SKM-1 (cell line): ENCODE measurements around the gene KATNIP.
"Not testable (repeated sequence)": the region's sequence is repeated elsewhere in the genome, so short reads cannot be mapped to it uniquely, and the experiment has no call there.

Source experiments
- DNase-seq: peaks from one replicate; lab custom pipeline; 2025; ENCODE audit not compliant: unreplicated experiment; lab: John Stamatoyannopoulos, UW

KATNIP gene

GRCh38 chr16:27534256-27534655 lies 15.7 kb upstream of the KATNIP start:
- DNase-seq, result no peak

GRCh38 chr16:27538528-27538927 lies 11.4 kb upstream of the KATNIP start:
- DNase-seq, result no peak

DNA sequence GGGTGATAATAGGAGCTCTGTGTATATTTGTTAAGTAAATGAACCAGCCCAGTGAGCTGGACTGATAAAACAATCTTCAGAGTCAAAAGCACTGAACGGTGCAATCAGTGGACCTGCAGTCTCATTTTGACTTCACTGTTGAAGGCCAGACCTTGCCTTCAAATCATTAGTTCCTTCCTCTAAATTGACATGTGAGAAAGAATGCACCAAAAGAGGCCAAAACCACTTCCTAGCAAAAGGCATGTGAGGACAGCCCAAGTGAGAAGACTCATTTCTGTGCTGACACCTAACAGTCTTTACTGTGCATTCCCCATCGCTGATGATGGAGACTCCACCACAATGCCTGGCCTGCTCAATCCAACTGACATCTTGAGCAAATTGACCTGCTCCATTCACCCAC lies 10.8 kb upstream of the KATNIP start:
- DNase-seq, result no peak

DNA sequence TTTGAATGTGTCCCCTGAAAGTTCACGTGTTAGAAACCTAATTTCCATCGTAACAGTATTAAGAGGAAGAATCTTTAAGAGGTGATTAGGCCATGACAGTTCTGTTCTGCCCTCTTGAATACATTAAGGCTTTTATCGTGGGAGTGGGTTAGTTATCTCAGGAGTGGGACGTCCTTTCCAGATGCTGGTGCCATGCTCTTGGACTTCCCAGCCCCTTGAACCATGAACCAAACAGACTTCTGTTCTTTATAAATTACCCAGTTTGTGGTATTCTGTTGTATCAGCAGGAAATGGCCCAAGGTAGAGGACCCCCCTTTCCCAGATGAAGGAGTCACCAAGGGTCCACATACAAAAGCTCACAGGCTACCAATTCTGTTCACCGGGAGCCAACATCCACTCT lies 10.3 kb upstream of the KATNIP start:
- DNase-seq, result no peak

- no peak for DNase-seq
These were observed 6.1 kb upstream of the KATNIP start for GRCh38 chr16:27543801-27544200.

- DNase-seq, result no peak
These were observed 5.3 kb upstream of the KATNIP start for GRCh38 chr16:27544671-27545070.

DNA sequence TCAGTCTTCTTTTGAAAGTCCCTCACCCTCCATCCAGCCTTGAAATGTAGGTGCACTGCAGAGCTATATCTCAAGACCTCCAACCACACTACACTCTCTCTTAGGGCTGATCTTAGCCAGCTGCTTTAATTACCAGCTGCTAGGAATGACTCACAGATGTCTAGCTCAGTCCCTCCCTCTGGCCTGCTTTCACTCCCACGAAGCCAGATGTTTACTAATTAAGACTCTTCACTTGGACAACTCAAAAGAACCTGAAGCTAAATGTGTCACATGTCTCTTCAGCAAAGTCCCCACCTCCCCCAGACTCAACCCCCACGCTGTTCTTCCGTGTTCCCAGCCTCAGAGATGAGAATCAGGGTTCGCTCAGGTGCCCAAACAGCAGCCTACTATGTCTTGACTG lies 2.8 kb upstream of the KATNIP start:
- DNase-seq, result no peak

- no peak for DNase-seq
These were observed 2.1 kb upstream of the KATNIP start for GRCh38 chr16:27547851-27548250.

- no peak for DNase-seq
These were observed 539 bp upstream of the KATNIP start for GRCh38 chr16:27549464-27549745.

DNA sequence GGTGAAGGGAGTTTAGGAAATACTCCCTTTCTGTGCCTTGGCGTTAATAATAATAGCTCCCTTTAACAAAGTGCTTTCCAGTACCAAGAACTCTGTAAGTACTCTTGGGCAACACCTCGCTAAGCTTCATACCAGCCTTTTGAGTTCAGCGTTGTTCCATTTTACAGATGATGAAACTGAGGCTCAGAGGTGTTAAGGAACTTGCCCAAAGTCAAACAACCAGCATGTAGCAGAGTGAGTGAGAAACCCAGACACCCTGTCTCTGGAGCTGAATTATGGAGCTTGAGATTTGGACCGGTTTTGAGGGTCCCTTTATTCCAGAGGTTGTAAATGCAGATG lies 607 bp downstream of the KATNIP start:
- no peak for DNase-seq

DNA sequence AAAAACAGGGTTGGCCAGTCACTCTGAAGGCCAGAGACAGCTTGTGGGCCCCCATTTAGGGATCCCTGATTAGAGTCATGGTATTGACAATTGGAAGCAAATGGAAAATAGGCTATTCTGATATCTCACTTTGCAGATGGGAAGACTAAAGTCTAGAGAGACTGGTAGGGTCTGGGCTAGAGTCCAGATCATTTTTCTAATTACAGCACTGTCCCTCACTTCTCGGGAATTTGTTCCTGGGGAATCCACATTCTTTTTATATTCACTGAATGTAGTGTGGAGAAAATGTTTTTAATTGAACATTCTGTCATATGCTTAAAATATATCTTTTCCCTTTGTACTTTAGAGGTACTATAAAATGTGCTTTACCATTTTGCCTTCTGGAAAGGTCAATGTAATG lies 1.1 kb downstream of the KATNIP start:
- DNase-seq, result no peak

DNA sequence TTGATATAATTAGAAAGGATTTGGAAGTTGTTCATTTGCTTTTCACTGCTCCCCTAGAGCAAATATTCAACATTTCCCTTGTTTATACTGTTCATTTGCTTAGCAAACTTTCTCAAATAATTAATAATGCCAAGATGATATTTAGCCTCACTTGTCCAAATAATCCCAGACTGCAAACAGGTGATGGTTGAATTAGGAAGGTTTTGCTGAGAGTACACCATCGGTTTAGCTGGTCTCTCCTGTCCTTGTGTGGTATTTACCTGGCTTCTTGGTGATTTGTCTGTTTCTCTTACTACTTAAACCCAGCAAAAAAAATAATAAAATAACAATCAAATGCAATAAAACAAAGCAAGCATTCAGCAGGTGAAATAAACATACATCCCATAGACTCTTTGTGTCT lies 6.5 kb downstream of the KATNIP start:
- no peak for DNase-seq

GRCh38 chr16:27558434-27558833 lies 8.5 kb downstream of the KATNIP start:
- no peak for DNase-seq

- no peak for DNase-seq
These were observed 9.0 kb downstream of the KATNIP start for GRCh38 chr16:27558932-27559331.

GRCh38 chr16:27561216-27561615 lies 11.3 kb downstream of the KATNIP start:
- DNase-seq, result no peak

DNA sequence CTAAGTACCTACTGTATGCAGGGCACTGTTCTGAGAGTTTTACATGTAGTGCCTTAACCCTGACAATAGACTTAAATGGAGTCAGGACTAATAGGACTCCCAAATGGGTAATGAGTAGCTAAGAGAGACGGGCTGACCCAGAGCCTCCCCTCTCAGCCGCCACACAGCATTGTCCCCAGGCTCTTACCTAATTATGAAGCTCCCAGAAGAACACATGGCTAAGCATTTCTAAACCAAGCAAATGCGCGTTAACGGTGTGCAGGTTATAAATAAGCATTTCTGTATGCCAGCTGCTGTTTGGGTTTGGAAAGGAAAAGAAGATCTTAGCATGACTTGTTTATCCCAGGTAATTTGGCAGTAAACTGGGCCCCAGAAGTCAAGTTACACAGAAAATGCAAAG lies 14.3 kb downstream of the KATNIP start:
- DNase-seq, result no peak

DNA sequence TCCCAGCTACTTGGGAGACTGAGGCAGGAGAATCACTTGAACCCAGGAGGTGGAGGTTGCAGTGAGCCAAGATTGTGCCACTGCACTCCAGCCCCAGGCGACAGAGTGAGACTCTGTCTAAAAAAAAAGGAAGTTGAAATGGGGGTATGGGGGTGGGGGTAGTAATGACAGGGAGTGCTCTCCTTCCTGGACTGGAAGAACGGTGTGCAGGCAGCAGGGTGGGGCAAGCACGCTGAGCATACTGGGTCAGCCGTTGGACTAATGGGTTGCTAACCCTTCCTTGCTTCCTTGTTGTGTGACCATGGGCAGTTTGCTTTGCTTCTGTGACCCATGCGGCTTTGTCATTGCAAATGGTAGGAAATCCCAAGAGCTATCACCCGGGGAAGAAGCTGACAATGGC lies 16.5 kb downstream of the KATNIP start:
- DNase-seq, result peak; percentile 85

GRCh38 chr16:27568077-27568476 lies 18.1 kb downstream of the KATNIP start:
- no peak for DNase-seq

DNA sequence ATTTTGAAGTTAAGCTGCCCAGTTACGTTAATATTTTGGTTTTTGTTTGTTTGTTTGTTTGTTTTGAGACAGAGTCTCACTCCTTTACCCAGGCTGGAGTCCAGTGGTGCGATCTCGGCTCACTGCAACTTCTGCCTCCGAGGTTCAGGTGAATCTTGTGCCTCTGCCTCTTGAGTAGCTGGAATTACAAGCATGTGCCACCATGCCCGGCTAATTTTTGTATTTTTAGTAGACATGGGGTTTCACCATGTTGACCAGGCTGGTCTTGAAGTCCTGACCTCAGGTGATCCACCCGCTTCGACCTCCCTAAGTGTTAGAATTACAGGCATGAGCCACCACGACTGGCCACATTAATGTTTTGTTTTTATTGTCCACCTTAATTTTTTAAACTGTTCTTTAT lies 21.0 kb downstream of the KATNIP start:
- DNase-seq, result not testable (repeated sequence)

DNA sequence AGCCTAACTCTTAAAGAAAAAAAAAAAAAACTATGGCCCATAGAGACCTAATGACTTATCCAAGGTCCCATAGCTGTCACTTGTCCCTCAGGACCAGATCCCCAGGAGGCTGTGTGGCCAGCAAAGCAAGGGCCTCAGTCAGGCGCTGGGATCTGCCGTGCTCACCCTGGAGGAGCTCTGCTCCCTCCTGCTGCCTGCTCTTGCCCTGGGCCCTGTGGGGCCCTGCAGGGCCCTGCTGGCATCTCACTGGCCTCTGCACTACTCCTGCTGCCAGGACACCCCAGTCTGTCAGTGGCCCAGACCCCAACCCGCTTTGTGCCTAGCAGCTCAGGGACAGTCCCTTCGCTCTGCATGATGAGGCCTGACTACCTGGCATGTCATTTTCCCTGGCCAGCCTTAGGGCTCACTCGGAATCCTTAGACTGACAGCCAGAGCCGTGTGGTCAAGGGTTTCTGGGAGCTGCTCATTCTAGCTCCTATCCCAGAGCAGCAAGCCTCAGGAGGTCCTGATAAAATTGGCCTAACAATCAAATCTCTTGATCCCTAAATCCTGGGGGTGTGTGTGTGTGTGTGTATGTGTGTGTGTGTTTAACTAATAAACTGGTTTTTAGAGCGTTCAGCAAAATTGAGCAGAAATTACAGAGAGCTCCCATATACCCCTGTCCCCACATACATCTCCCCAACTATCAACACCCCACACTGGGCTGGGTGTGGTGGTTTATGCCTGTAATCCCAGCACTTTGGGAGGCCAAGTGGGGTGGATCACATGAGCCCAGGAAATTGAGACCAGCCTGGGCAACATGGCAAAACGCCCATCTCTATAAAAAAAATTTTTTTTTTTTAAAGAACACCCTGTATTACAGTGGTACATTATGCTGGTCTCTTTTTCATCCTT lies 21.7 kb downstream of the KATNIP start:
- no peak for DNase-seq

DNA sequence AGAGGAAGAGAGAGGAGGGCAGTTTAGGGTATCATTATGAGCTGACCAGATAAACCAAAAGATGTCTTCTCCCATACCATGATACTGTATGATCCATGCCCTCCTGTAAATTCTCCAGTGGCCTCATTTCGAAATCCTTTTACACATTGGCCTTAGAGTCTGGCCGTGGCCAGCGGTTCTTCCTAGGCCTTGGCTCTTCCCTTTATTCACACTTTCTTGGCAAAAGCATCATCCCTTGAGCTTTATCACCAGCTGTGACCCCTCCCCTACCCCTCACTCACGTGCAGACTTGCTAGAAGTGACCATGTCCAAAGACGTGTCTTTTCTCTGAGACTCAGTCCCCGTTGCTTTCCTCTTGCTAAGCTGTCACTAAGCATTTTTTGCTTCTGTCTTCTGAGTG lies 22.8 kb downstream of the KATNIP start:
- DNase-seq, result no peak

DNA sequence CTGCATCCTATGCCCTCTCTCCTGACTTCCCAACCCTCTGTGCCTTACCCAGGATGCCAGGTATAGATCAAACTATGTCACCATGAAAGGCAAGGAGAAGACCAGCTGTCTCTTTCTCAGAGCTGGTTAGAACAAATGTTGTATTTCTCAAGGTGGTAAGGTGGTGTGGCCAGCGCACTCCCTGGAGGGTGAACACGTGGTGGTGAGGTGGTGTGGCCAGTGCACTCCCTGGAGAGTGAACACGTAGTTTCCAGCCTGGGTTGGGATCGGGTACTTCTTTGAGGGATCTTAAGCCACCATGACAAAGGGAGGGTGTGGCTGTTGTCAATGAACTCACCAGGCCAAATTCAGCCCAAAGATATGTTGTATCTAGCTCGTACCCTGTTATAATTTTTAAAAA lies 26.8 kb downstream of the KATNIP start:
- DNase-seq, result no peak
